GM23338 (cell line): ENCODE results near the gene PTPRJ. TPM values are rescaled to one million over a fixed set of nuclear protein-coding genes. Genes with fewer than 3 reads are reported as not detected.

Experiments used
- ATAC-seq: fragments of 200-7000 bp; cut with Tn5 transposase; 3 replicates; pipeline ENCODE4 v1.9.1; 2020
- DNase-seq: peaks from one replicate; pipeline ENCODE4 v3.0.0-alpha.2; 2015; ENCODE audit warnings: low spot score
- H2AFZ ChIP-seq: fragments of 200-600 bp; sonication (generic); 2 replicates; pipeline ENCODE4 v1.8.0; 2016; ENCODE audit warnings: antibody characterized with exemption, mild to moderate bottlenecking, moderate library complexity
- H3F3A ChIP-seq: fragments of 200-600 bp; sonication (generic); replicated peaks from 2 replicates; pipeline ENCODE4 v1.8.0; 2017; ENCODE audit warnings: antibody characterized with exemption, mixed run types, low read depth
- H3K27ac ChIP-seq: fragments of 200-600 bp; sonication (generic); 2 replicates; pipeline ENCODE4 v1.6.1; 2016; ENCODE audit warnings: low read depth
- H3K27me3 ChIP-seq: fragments of 200-600 bp; sonication (generic); 2 replicates; pipeline ENCODE4 v1.8.0; 2016; ENCODE audit warnings: mild to moderate bottlenecking, mixed run types, moderate library complexity; ENCODE audit not compliant: insufficient read depth
- H3K36me3 ChIP-seq: fragments of 200-600 bp; sonication (generic); 2 replicates; pipeline ENCODE4 v1.8.0; 2016; ENCODE audit warnings: mild to moderate bottlenecking; ENCODE audit not compliant: insufficient read depth
- H3K4me1 ChIP-seq: fragments of 200-600 bp; sonication (generic); 2 replicates; pipeline ENCODE4 v1.8.0; 2016; ENCODE audit warnings: mild to moderate bottlenecking, moderate library complexity; ENCODE audit not compliant: insufficient read depth
- H3K4me2 ChIP-seq: fragments of 200-600 bp; sonication (generic); 2 replicates; pipeline ENCODE4 v1.7.1; 2017; ENCODE audit warnings: mixed run types
- H3K4me3 ChIP-seq: fragments of 200-600 bp; sonication (generic); 2 replicates; pipeline ENCODE4 v1.6.1; 2016; ENCODE audit warnings: mixed run types
- H3K79me2 ChIP-seq: fragments of 200-600 bp; sonication (generic); replicated peaks from 2 replicates; pipeline ENCODE4 v1.8.0; 2017; ENCODE audit warnings: mild to moderate bottlenecking; ENCODE audit not compliant: insufficient read depth
- H3K9me2 ChIP-seq: fragments of 200-600 bp; sonication (generic); 2 replicates; pipeline ENCODE4 v1.8.0; 2017; ENCODE audit not compliant: insufficient read depth
- H4K20me1 ChIP-seq: fragments of 200-600 bp; sonication (generic); replicated peaks from 2 replicates; pipeline ENCODE4 v1.8.0; 2017; ENCODE audit warnings: mild to moderate bottlenecking; ENCODE audit not compliant: insufficient read depth
- H3K27ac Mint-ChIP-seq: 2 replicates; pipeline ENCODE4 v1.8.0; 2020; ENCODE audit warnings: inconsistent platforms, mild to moderate bottlenecking, moderate library complexity, mixed read lengths
- H3K27me3 Mint-ChIP-seq: 3 replicates; pipeline ENCODE4 v1.8.0; 2022; ENCODE audit warnings: low read depth, mild to moderate bottlenecking, moderate library complexity, mixed read lengths, inconsistent platforms; ENCODE audit not compliant: insufficient read depth, poor library complexity
- H3K36me3 Mint-ChIP-seq: 3 replicates; pipeline ENCODE4 v1.8.0; 2021; ENCODE audit warnings: low read depth, mild to moderate bottlenecking, inconsistent platforms, moderate library complexity, mixed read lengths
- H3K4me1 Mint-ChIP-seq: 3 replicates; pipeline ENCODE4 v1.8.0; 2020; ENCODE audit warnings: mild to moderate bottlenecking, inconsistent platforms, mixed read lengths
- H3K4me3 Mint-ChIP-seq: 3 replicates; pipeline ENCODE4 v1.8.0; 2021; ENCODE audit warnings: moderate library complexity, mild to moderate bottlenecking, inconsistent platforms, mixed read lengths
- H3K9me3 Mint-ChIP-seq: 3 replicates; pipeline ENCODE4 v1.8.0; 2020; ENCODE audit warnings: moderate library complexity, mild to moderate bottlenecking, inconsistent platforms, mixed read lengths
- CREB1 ChIP-seq: fragments of 250-450 bp; sonication (Bioruptor Pico); IDR thresholded peaks from 2 replicates; pipeline ENCODE4 v1.5.0; 2020; ENCODE audit warnings: low read depth, mild to moderate bottlenecking, moderate library complexity
- CTCF ChIP-seq, 2 experiments: fragments of 200-600 bp in 1 of 2; sonication (generic) in 1 of 2; conservative IDR thresholded peaks; 2 replicates each; pipeline versions ENCODE4 v1.5.1 to v1.6.1; 2016 to 2017; ENCODE audit warnings: antibody characterized with exemption in 2 of 2, low read depth in 2 of 2, mild to moderate bottlenecking in 2 of 2, moderate library complexity in 1 of 2
- ETS1 ChIP-seq: IDR thresholded peaks from 2 replicates; pipeline ENCODE4 v1.6.1; 2016; ENCODE audit warnings: antibody characterized with exemption
- EZH2 ChIP-seq: fragments of 200-600 bp; sonication (generic); IDR thresholded peaks from one replicate; pipeline ENCODE4 v1.8.0; 2017; ENCODE audit warnings: antibody characterized with exemption, mild to moderate bottlenecking, low read depth; ENCODE audit not compliant: unreplicated experiment
- EZH2phosphoT487 ChIP-seq: fragments of 200-600 bp; sonication (generic); IDR thresholded peaks from one replicate; pipeline ENCODE4 v1.8.1; 2018; ENCODE audit warnings: antibody characterized with exemption; ENCODE audit not compliant: unreplicated experiment
- JUNB ChIP-seq: IDR thresholded peaks from one replicate; pipeline ENCODE4 v1.6.1; 2016; ENCODE audit warnings: antibody characterized with exemption; ENCODE audit not compliant: unreplicated experiment
- NANOG ChIP-seq: IDR thresholded peaks from 2 replicates; pipeline ENCODE4 v1.6.1; 2016; ENCODE audit warnings: antibody characterized with exemption, borderline replicate concordance
- POLR2AphosphoS5 ChIP-seq: IDR thresholded peaks from 2 replicates; pipeline ENCODE4 v1.6.1; 2016; ENCODE audit warnings: antibody characterized with exemption, low read depth
- REST ChIP-seq: IDR thresholded peaks from one replicate; pipeline ENCODE4 v1.6.1; 2018; ENCODE audit warnings: antibody characterized with exemption; ENCODE audit not compliant: unreplicated experiment
- STAT1 ChIP-seq: IDR thresholded peaks from one replicate; pipeline ENCODE4 v1.6.1; 2016; ENCODE audit warnings: antibody characterized with exemption; ENCODE audit not compliant: unreplicated experiment
- ZNF114 ChIP-seq: fragments of 250-450 bp; sonication (Bioruptor Pico); IDR thresholded peaks from 2 replicates; pipeline ENCODE4 v1.5.0; 2020; ENCODE audit warnings: mild to moderate bottlenecking, moderate library complexity
- ZNF331 ChIP-seq: fragments of 250-450 bp; sonication (Bioruptor Pico); IDR thresholded peaks from 2 replicates; pipeline ENCODE4 v1.5.0; 2020; ENCODE audit warnings: low read depth, mild to moderate bottlenecking, moderate library complexity
- ZNF462 ChIP-seq: fragments of 250-450 bp; sonication (Bioruptor Pico); IDR thresholded peaks from 2 replicates; pipeline ENCODE4 v1.5.0; 2020; ENCODE audit warnings: mild to moderate bottlenecking, moderate library complexity
- polyA plus RNA-seq: library from polyadenylated mRNA; unstranded; fragments of >200 nt; fragmentation: Nextera tagmentation; extraction: Ambion mirVana; gene quantifications from 2 replicates; pipeline ENCODE4 v1.2.1, GENCODE V29; 2016
- total RNA-seq: library from RNA; depleted of rRNA; stranded (reverse); fragments of >200 nt; shearing (Covaris generic); gene quantifications from 2 replicates; pipeline ENCODE4 v1.2.3, GENCODE V29; 2014

The PTPRJ gene
- total and polyA plus RNA-seq, 2 experiments from 2014 or later, result 4.2 to 16.0 TPM

- Histone ChIP-seq H3F3A (no peaks in the 10 kb centered on the region), H3K27me3 (no peaks in the 10 kb centered on the region), H2AFZ (no peak overlapping the region), H3K36me3 (no peaks in the 10 kb centered on the region), H3K79me2 (0 out of 2 replicates have a peak, but pooled peaks cover 2% of the 10 kb centered on the region), H3K9me2 (no peaks in the 10 kb centered on the region), H3K4me3 (no peak overlapping the region), H3K27ac (no peak overlapping the region), H4K20me1 (no peaks in the 10 kb centered on the region), H3K4me1 (no peaks in the 10 kb centered on the region), H3K4me2 (no peak overlapping the region)
- peaks cover 11% of the 10 kb centered on the region for H3K4me1 Mint-ChIP-seq
- peaks cover 6% of the 10 kb centered on the region for H3K27me3 Mint-ChIP-seq
- ATAC-seq (no peak; the same call in 2 of the 3 replicates), DNase-seq (no peak)
- H3K4me3 Mint-ChIP-seq, result no peak overlapping the region
- no peak for TF ChIP-seq STAT1
- TF ChIP-seq EZH2, result no peak
- TF ChIP-seq ZNF331 (CRISPR knock-in tag), result no peak
- no peak for TF ChIP-seq NANOG
- TF ChIP-seq EZH2phosphoT487, result no peak
- TF ChIP-seq ZNF462, result no peak
- TF ChIP-seq CREB1 (CRISPR knock-in tag), result no peak
- TF ChIP-seq POLR2AphosphoS5, result no peak
- TF ChIP-seq REST, result no peak
- no peak for TF ChIP-seq ETS1
- no peak for TF ChIP-seq ZNF114 (CRISPR knock-in tag)
- TF ChIP-seq JUNB, result no peak
- no peak for TF ChIP-seq CTCF (conservative IDR thresholded peaks at IDR 0.05; ENCODE audit: low read depth in 2 of 2)
- no peaks in the 10 kb centered on the region for H3K9me3 Mint-ChIP-seq
- no peak overlapping the region for H3K27ac Mint-ChIP-seq
- H3K36me3 Mint-ChIP-seq, result no peaks in the 10 kb centered on the region
Measured at GRCh38 chr11:48064306-48064705, 83.9 kb downstream of the PTPRJ start.
